Activated CD8-positive, alpha-beta T cell treated with anti-CD3 and anti-CD28 coated beads, Interleukin-2, amount 10 ng/mL, durations not matched to agents 7 days and 5 days (primary cell): ENCODE measurements around the gene GARNL3. TPM values are rescaled to one million over a fixed set of nuclear protein-coding genes. Genes with fewer than 3 reads are reported as not detected.
A peak's percentile ranks its signal among the peaks of the same experiment; 100 is the strongest.

Source experiments
- ATAC-seq: fragments of 150-1000 bp; cut with Tn5 transposase; one replicate; pipeline ENCODE4 v1.10.0; 2021; ENCODE audit warnings: moderate library complexity
- CTCF ChIA-PET: fragments of 350-600 bp; sonication (Branson Sonifier 250); formaldehyde crosslinking; loops from one replicate; lab custom pipeline; 2021; ENCODE audit warnings: antibody characterized with exemption; lab: Charles Lee
- POLR2A ChIA-PET: fragments of 350-600 bp; sonication (Branson Sonifier 250); formaldehyde crosslinking; loops from one replicate; lab custom pipeline; 2021; ENCODE audit warnings: antibody characterized with exemption; lab: Charles Lee
- DNase-seq: peaks from one replicate; pipeline ENCODE4 v3.0.0-alpha.2; 2020
- H3K27ac Mint-ChIP-seq: one replicate; pipeline ENCODE4 v1.8.0; 2021; ENCODE audit warnings: mild to moderate bottlenecking, mixed read lengths
- H3K27me3 Mint-ChIP-seq: one replicate; pipeline ENCODE4 v1.8.0; 2021; ENCODE audit warnings: low read depth, mixed read lengths
- H3K36me3 Mint-ChIP-seq: one replicate; pipeline ENCODE4 v1.8.0; 2021; ENCODE audit warnings: low read depth, mixed read lengths
- H3K4me1 Mint-ChIP-seq: one replicate; pipeline ENCODE4 v1.8.0; 2021; ENCODE audit warnings: low read depth, mixed read lengths
- H3K4me3 Mint-ChIP-seq: one replicate; pipeline ENCODE4 v1.8.0; 2021; ENCODE audit warnings: mild to moderate bottlenecking, mixed read lengths
- H3K9me3 Mint-ChIP-seq: one replicate; pipeline ENCODE4 v1.8.0; 2022; ENCODE audit warnings: mixed read lengths; ENCODE audit not compliant: insufficient read depth
- total RNA-seq, 2 experiments: library from RNA; stranded (reverse); gene quantifications; one replicate each; pipeline ENCODE4 v1.2.3, GENCODE V29; 2021

The GARNL3 gene
- total RNA-seq, 2 experiments from 2014 or later, result 1.3 to 1.9 TPM

DNA sequence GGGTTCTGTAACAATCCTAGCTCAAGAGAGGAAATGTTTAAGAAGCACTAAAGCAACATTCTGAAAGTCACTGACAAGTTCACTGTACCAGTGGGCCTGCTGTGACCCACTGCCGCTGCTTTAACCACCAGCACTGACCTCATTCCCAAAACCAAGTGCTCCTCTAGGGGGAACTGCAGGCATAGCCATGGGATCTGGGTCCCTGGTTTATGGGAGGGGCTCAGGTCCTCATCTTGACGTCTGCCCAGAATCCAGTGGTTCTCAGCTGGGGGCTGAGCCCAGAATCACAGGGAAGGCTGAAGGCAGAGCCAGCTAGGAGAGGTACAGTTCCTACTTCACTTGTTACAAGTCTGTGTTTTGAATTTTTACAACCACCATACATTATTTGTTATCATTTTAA, 96.3 kb downstream of the GARNL3 start:
- ChIA-PET CTCF (interaction anchor here (1.3 to 1.4 kb wide), 2 partner anchors 36 to 94 kb away, joined by 4 to 5 read pairs; partner anchors contain the start of gene SLC2A8), POLR2A (interaction anchor here (0.9 kb wide), 1 partner anchor 9 kb away, joined by 3 read pairs; no protein-coding TSS in a partner anchor)
- Mint-ChIP-seq H3K4me3 (no peak overlapping the region), H3K9me3 (no peaks in the 10 kb centered on the region), H3K4me1 (peaks cover 17% of the 10 kb centered on the region), H3K27me3 (peaks cover 15% of the 10 kb centered on the region), H3K36me3 (no peaks in the 10 kb centered on the region), H3K27ac (no peak overlapping the region)
- DNase-seq (no peak), ATAC-seq (no peak)

DNA sequence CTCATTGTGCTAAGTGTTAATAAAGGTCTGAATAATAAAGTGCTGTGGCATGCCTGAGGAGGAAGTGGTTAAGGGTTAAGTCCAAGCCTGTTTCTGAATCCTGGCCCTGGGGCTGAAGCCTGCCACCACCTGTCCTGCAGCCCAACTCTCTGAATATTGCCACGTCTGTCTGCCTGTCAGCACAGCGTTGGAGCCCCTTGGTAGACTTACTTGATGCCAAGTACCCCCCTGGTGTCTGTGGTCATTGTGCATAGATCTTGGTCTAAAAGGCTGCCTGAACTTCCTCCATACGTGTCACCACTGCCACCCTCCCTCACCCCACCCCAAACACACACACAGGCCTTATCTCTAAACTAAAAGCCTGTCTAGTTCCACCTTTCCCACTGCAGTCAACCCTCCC, 97.0 kb downstream of the GARNL3 start:
- POLR2A ChIA-PET, result no interaction called here
- peaks cover 17% of the 10 kb centered on the region for H3K4me1 Mint-ChIP-seq
- H3K27ac Mint-ChIP-seq, result peak overlapping the region; percentile 65
- ATAC-seq (peak; percentile 64), DNase-seq (peak; percentile 38)
- no peak overlapping the region for H3K4me3 Mint-ChIP-seq
- H3K9me3 Mint-ChIP-seq, result no peaks in the 10 kb centered on the region
- H3K27me3 Mint-ChIP-seq, result peaks cover 15% of the 10 kb centered on the region
- CTCF ChIA-PET, result interaction anchor here (1.3 kb wide), 1 partner anchor 94 kb away, joined by 4 read pairs; no protein-coding TSS in a partner anchor
- no peaks in the 10 kb centered on the region for H3K36me3 Mint-ChIP-seq

DNA sequence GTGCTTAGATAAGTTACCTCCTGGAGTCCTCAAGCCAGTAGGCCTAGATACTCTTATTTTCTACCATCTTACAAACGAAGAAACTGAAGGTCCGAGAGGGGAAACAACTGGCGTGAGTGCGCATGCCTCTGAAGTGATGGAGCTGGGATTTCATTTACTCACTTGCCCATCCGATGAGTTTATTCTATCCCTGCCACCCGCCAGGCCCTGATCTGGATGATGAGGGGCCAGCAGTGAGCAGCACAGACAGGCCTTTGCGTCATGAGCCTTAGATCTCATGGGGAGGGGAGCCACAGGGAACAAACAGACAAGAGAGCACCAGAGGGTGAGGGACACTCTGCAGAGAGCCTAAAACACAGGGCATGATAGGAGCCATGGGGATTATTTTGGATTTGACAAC, 98.3 kb downstream of the GARNL3 start:
- POLR2A ChIA-PET, result no interaction called here
- DNase-seq (no peak), ATAC-seq (no peak)
- no peak overlapping the region for H3K27ac Mint-ChIP-seq
- peaks cover 15% of the 10 kb centered on the region for H3K27me3 Mint-ChIP-seq
- peaks cover 17% of the 10 kb centered on the region for H3K4me1 Mint-ChIP-seq
- H3K4me3 Mint-ChIP-seq, result no peak overlapping the region
- CTCF ChIA-PET, result interaction anchor here (1.6 kb wide), 1 partner anchor 93 kb away, joined by 4 read pairs; no protein-coding TSS in a partner anchor
- H3K9me3 Mint-ChIP-seq, result no peaks in the 10 kb centered on the region
- no peaks in the 10 kb centered on the region for H3K36me3 Mint-ChIP-seq

DNA sequence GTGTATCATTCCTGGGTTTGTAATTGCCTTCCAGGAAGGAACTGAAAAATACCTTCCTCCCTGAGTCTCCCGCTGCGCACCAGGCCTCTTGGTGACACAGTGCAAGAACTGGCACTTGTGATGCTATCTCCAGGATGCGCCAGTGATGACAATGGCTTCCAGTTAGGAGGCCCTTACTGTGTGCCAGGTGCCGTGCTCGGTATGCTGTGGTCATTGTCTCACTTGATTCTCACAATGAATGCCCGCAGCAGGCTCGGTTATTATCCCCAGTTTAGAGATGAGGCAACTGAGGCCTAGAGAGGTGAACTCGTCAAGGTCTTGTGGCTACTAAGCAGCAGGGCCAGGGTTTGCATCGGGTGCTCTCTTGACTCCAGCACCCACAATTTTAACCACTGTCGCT, 100.9 kb downstream of the GARNL3 start:
- POLR2A ChIA-PET, result interaction anchor here (0.5 kb wide), 1 partner anchor 631 kb away, joined by 3 read pairs; no protein-coding TSS in a partner anchor
- Mint-ChIP-seq H3K4me3 (no peak overlapping the region), H3K4me1 (peaks cover 13% of the 10 kb centered on the region), H3K27me3 (peaks cover 32% of the 10 kb centered on the region), H3K9me3 (no peaks in the 10 kb centered on the region), H3K27ac (no peak overlapping the region), H3K36me3 (no peaks in the 10 kb centered on the region)
- CTCF ChIA-PET, result interaction anchor here (0.8 kb wide), 1 partner anchor 32 kb away, joined by 3 read pairs; the partner anchor contains the start of gene SLC2A8
- DNase-seq (no peak), ATAC-seq (no peak)

DNA sequence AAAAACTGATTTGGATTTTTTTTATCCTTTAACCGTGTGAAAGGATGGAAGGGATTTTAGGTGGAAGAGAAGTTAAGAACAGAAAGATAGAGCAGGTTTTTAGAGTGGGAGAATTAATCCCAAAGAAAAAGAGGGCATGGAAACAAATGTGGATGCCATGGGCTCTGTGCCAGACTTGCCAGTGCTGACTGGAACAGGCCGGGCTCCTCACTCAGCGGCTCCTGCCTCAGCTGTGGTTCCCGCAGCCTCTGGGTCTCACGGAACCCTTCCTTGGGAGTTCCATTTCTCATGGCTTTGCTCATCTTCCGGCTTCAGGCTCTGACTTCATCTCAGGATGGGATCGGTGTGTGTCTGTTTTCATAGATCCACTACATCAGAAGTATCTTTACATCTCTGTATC, 102.0 kb downstream of the GARNL3 start:
- H3K36me3 Mint-ChIP-seq, result no peaks in the 10 kb centered on the region
- ATAC-seq (no peak), DNase-seq (no peak)
- H3K4me1 Mint-ChIP-seq, result peaks cover 7% of the 10 kb centered on the region
- H3K4me3 Mint-ChIP-seq, result no peak overlapping the region
- POLR2A ChIA-PET, result no interaction called here
- no peak overlapping the region for H3K27ac Mint-ChIP-seq
- H3K9me3 Mint-ChIP-seq, result no peaks in the 10 kb centered on the region
- CTCF ChIA-PET, result no interaction called here
- H3K27me3 Mint-ChIP-seq, result peaks cover 41% of the 10 kb centered on the region

DNA sequence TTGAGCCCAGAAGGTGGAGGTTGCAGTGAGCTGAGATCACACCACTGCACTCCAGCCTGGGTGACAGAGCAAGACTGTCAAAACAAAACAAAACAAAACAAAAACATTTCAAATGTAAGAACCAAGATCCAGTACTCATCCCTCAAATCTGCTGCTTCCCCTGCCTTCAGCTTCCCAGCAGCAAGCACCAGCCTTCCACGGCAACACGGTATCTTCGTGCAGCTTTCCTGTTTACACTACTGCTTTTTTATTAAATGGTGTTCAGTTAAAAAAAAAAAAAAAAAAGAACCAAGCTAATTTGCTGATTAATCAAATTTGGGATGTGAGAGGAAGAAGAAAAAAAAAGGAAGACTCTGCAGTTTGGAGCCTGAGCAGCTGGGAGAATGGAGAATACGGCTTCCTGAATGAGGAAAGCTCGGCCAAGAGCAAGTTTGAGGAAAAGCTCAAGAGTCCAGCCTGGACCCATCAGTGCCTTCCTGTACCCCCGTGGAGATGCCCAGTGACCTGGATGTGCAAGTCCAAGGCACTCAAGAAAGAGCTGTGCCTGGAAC, 104.4 kb downstream of the GARNL3 start:
- CTCF ChIA-PET, result interaction anchor here (0.9 to 1.7 kb wide), 3 partner anchors 28 to 87 kb away, joined by 3 to 4 read pairs (median 3); partner anchors contain the start of gene SLC2A8
- H3K27ac Mint-ChIP-seq, result no peak overlapping the region
- POLR2A ChIA-PET, result interaction anchor here (0.7 kb wide), 1 partner anchor 9 kb away, joined by 3 read pairs; no protein-coding TSS in a partner anchor
- H3K36me3 Mint-ChIP-seq, result no peaks in the 10 kb centered on the region
- no peaks in the 10 kb centered on the region for H3K9me3 Mint-ChIP-seq
- H3K4me1 Mint-ChIP-seq, result no peaks in the 10 kb centered on the region
- H3K4me3 Mint-ChIP-seq, result no peak overlapping the region
- DNase-seq (no peak), ATAC-seq (no peak)
- H3K27me3 Mint-ChIP-seq, result peaks cover 53% of the 10 kb centered on the region

DNA sequence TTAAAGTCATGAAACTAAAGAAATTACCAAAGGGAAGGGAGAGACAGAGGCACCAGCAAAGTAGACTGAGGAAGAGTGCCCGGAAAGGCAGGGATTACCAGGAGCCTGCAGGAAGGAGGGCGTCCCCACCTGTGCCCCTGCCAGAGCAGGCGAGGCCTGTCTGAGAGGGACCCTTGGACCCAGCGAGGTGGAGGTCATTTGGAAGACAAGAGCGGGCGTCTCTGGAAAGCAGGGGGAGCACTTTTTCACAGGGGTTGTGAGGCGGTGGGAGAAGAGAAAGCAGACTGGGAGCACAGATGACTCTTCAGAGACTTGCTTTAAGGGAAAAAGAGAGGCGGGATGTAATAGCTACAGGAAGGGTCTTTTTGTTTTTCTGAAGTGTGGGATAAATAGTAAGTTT, 104.9 kb downstream of the GARNL3 start:
- no peak overlapping the region for H3K27ac Mint-ChIP-seq
- H3K27me3 Mint-ChIP-seq, result peaks cover 49% of the 10 kb centered on the region
- no peaks in the 10 kb centered on the region for H3K36me3 Mint-ChIP-seq
- ChIA-PET CTCF (interaction anchor here (0.9 to 1.7 kb wide), 3 partner anchors 28 to 86 kb away, joined by 3 to 4 read pairs (median 3); partner anchors contain the start of gene SLC2A8), POLR2A (interaction anchor here (0.7 kb wide), 1 partner anchor 9 kb away, joined by 3 read pairs; no protein-coding TSS in a partner anchor)
- H3K9me3 Mint-ChIP-seq, result no peaks in the 10 kb centered on the region
- DNase-seq (no peak), ATAC-seq (no peak)
- H3K4me1 Mint-ChIP-seq, result no peaks in the 10 kb centered on the region
- no peak overlapping the region for H3K4me3 Mint-ChIP-seq

DNA sequence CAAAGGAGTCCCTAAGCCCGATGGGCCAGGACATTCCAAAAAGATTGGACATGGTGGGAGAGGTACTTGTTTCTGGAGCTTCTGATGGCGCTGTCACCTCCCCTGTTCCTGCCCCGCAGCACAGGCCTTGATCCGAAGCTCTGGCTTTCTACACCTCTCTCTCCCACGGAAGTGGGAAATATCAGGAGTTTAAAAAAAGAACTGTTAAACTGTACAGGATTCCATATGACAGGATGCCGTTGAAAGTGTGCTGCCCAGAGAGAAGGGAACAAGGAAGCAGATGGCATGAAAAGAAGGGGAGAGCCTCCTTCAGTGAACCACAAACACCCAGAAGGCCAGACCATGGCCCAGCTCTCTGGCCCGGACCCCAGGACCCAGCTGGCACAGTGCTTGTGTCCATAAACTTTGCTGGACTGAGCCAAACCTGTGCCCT, 105.6 kb downstream of the GARNL3 start:
- ATAC-seq (no peak), DNase-seq (no peak)
- Mint-ChIP-seq H3K36me3 (no peaks in the 10 kb centered on the region), H3K9me3 (no peaks in the 10 kb centered on the region), H3K4me3 (no peak overlapping the region), H3K4me1 (no peaks in the 10 kb centered on the region), H3K27ac (no peak overlapping the region), H3K27me3 (peaks cover 50% of the 10 kb centered on the region)
- POLR2A ChIA-PET, result interaction anchor here (0.6 to 1.0 kb wide), 2 partner anchors 29 to 1689 kb away, joined by 3 read pairs; no protein-coding TSS in a partner anchor
- CTCF ChIA-PET, result interaction anchor here (0.9 to 1.7 kb wide), 4 partner anchors 18 to 86 kb away, joined by 3 to 4 read pairs (median 3); partner anchors contain the start of gene SLC2A8

DNA sequence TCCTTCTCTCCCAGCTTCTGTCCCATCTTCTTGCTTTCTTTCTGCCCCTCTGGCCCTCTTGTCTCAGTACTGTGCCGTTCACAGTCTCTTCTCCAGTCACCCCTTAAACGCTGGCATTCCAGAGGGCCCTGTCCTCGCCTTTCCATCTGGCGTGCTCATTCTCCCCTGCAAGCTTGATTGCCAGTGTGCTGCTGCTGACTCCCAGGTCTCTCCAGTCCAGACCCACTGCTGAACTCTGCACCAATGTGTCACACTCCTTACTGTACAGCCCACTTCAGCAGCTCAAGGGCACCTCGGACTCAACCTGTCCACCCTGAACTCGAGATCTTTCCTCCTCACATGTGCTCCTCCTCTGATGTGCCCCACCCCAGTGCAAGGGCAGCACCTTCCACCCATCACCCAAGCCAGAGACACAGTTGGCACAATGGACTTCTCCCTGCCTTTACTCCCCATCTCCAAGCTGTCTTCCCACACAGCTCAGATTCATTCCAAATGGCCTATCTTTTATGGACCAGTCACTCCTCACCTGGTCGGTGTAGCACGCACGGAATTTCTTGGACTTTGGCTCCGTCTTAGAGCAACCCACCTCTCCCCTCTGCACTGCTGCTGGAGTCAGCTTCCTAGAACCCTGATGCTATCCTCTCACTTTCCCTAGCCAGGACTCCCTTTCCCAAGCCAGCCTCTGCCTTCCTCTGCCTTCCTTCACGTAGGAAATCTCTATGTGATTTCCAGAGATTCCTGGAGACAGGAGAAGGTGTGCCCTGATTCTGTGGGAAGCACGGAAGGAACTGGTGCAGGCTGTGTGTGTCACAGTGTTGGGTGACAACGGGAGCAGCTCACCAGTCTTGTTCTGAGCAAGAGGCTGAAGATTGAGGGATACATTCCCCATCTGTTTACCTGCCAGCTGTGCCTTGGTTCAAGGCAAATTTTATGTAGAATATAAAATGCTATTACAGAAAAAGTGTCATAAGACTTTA, 106.4 kb downstream of the GARNL3 start:
- CTCF ChIA-PET, result interaction anchor here (1.5 kb wide), 1 partner anchor 17 kb away, joined by 3 read pairs; no protein-coding TSS in a partner anchor
- POLR2A ChIA-PET, result interaction anchor here (0.6 to 1.1 kb wide), 3 partner anchors 28 to 1690 kb away, joined by 3 read pairs; partner anchors contain the start of gene LRSAM1
- H3K27me3 Mint-ChIP-seq, result peaks cover 56% of the 10 kb centered on the region
- no peaks in the 10 kb centered on the region for H3K36me3 Mint-ChIP-seq
- ATAC-seq (no peak), DNase-seq (no peak)
- no peaks in the 10 kb centered on the region for H3K9me3 Mint-ChIP-seq
- no peak overlapping the region for H3K4me3 Mint-ChIP-seq
- no peaks in the 10 kb centered on the region for H3K4me1 Mint-ChIP-seq
- H3K27ac Mint-ChIP-seq, result no peak overlapping the region

DNA sequence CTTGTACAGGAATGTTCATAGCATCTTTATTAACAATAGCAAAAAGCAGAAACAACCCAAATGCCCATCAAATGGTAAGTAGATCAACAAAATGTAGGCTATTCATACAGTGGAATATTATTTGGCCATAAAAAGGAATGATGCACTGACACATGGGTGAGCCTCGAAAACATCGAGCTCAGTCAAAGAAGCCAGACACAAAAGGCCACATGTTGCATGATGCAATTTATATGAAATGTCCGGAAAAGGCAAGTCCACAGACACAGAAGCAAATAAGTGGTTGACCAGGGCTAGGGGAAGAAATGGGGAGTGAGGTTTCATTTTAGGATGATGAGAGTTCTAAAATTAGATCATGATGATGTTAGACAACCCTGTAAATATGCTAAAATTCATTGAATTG, 115.9 kb downstream of the GARNL3 start:
- no peak for ATAC-seq
- peaks cover 4% of the 10 kb centered on the region for H3K9me3 Mint-ChIP-seq
- H3K4me1 Mint-ChIP-seq, result no peaks in the 10 kb centered on the region
- CTCF ChIA-PET, result no interaction called here
- H3K36me3 Mint-ChIP-seq, result no peaks in the 10 kb centered on the region
- H3K27me3 Mint-ChIP-seq, result peaks cover 55% of the 10 kb centered on the region
- POLR2A ChIA-PET, result no interaction called here
- no peak overlapping the region for H3K4me3 Mint-ChIP-seq
- DNase-seq, result no peak
- no peak overlapping the region for H3K27ac Mint-ChIP-seq

DNA sequence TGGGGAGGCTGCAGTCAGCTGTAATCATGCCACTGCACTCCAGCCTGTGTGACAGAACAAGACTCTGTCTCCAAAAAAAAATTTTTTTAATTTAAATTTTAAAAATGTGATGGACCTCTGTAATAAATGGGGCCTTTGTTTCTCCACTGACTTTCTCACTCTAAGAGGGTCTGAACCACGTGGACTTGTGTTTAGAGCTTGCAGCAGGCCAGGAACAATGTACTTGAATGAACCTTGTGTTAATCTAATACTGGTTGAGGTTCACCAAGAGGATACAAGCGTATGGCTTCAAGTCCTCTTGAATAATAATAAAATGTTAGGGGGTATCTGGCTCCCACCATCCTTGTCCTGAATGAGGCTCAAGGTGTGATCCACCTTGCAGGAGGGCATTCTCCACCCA, 118.0 kb downstream of the GARNL3 start:
- Mint-ChIP-seq H3K36me3 (no peaks in the 10 kb centered on the region), H3K27me3 (peaks cover 59% of the 10 kb centered on the region), H3K4me1 (no peaks in the 10 kb centered on the region), H3K27ac (no peak overlapping the region), H3K9me3 (peaks cover 4% of the 10 kb centered on the region), H3K4me3 (no peak overlapping the region)
- CTCF ChIA-PET, result no interaction called here
- DNase-seq (no peak), ATAC-seq (no peak)
- POLR2A ChIA-PET, result no interaction called here
